Stimulated activated CD8-positive, alpha-beta memory T cell treated with anti-CD3 and anti-CD28 coated beads, Interleukin-4, amount 100 ng/mL, for 48 hours (primary cell): ENCODE data around the gene MRPL55.

Experiments used
- DNase-seq: peaks from one replicate; pipeline ENCODE4 v3.0.0-alpha.2; 2020

MRPL55 gene

GRCh38 chr1:228147151-228147693 lies 38.1 kb upstream of the MRPL55 start:
- DNase-seq: no peak

- no peak for DNase-seq
These were observed 37.5 kb upstream of the MRPL55 start for GRCh38 chr1:228146417-228147150.

GRCh38 chr1:228145463-228146416 lies 36.6 kb upstream of the MRPL55 start:
- DNase-seq: no peak

- no peak for DNase-seq
These were observed 35.9 kb upstream of the MRPL55 start for GRCh38 chr1:228144993-228145343.

- DNase-seq: no peak
These were observed 35.3 kb upstream of the MRPL55 start for GRCh38 chr1:228144193-228144992.

- no peak for DNase-seq
These were observed 34.5 kb upstream of the MRPL55 start for GRCh38 chr1:228143480-228144192.

GRCh38 chr1:228142701-228143136 lies 33.6 kb upstream of the MRPL55 start:
- no peak for DNase-seq

- no peak for DNase-seq
These were observed 33.1 kb upstream of the MRPL55 start for GRCh38 chr1:228142155-228142691.

GRCh38 chr1:228141226-228142044 lies 32.3 kb upstream of the MRPL55 start:
- no peak for DNase-seq

GRCh38 chr1:228140724-228141225 lies 31.7 kb upstream of the MRPL55 start:
- no peak for DNase-seq

GRCh38 chr1:228139931-228140723 lies 31.0 kb upstream of the MRPL55 start, which contains the start of gene GUK1:
TSS of gene GUK1 (plus strand) at chr1:228140279. CDS start at chr1:228140303, 24 bp downstream.
- DNase-seq: peak; percentile 100

- DNase-seq: no peak
These were observed 30.4 kb upstream of the MRPL55 start for GRCh38 chr1:228139406-228139930.

GRCh38 chr1:228136901-228137300 lies 27.8 kb upstream of the MRPL55 start:
- no peak for DNase-seq

GRCh38 chr1:228134591-228134990 lies 25.5 kb upstream of the MRPL55 start:
- no peak for DNase-seq

- DNase-seq: no peak
These were observed 22.7 kb upstream of the MRPL55 start for GRCh38 chr1:228131766-228132165.

GRCh38 chr1:228125185-228125584 lies 16.1 kb upstream of the MRPL55 start:
- no peak for DNase-seq

GRCh38 chr1:228123505-228123904 lies 14.4 kb upstream of the MRPL55 start:
- no peak for DNase-seq

- DNase-seq: no peak
These were observed 13.9 kb upstream of the MRPL55 start for GRCh38 chr1:228122921-228123441.

GRCh38 chr1:228120857-228121489 lies 11.9 kb upstream of the MRPL55 start:
- no peak for DNase-seq
